A549 (cell line): Measurements from ENCODE around the gene CBR4. TPM values are rescaled to one million over a fixed set of nuclear protein-coding genes. Genes with fewer than 3 reads are reported as not detected.
A peak's percentile ranks its signal among the peaks of the same experiment; 100 is the strongest.
"Not testable (repeated sequence)": the region's sequence is repeated elsewhere in the genome, so short reads cannot be mapped to it uniquely, and the experiment has no call there.

ENCODE experiments used
- ATAC-seq, 2 experiments: fragments of 200-7000 bp in 1 of 2; fragments of >200 bp in 1 of 2; cut with Nextera tagmentation in 1 of 2; cut with Tn5 transposase in 1 of 2; 3 replicates each; pipeline versions ENCODE4 v1.8.0 to v1.9.1; 2018 to 2020; ENCODE audit warnings: mild to moderate bottlenecking in 1 of 2, moderate library complexity in 1 of 2
- CTCF ChIA-PET: fragments of 300-600 bp; sonication (Branson Sonifier 250); formaldehyde crosslinking; extraction: SDS; loops from one replicate; lab custom pipeline; 2021; ENCODE audit warnings: antibody characterized with exemption, inconsistent platforms; lab: Yijun Ruan, JAX
- POLR2A ChIA-PET: fragments of 350-600 bp; formaldehyde crosslinking; extraction: SDS; loops from one replicate; lab custom pipeline; 2021; ENCODE audit warnings: antibody characterized with exemption, inconsistent platforms; lab: Yijun Ruan, JAX
- DNase-seq, 2 experiments: peaks; one replicate each; pipeline versions ENCODE4 v3.0.0 to v3.0.0-alpha.2; 2011 to 2016; ENCODE audit warnings: low read depth in 1 of 2, low spot score in 1 of 2
- FAIRE-seq: peaks from 2 replicates; lab custom pipeline; 2011; peaks lifted over from hg19 to GRCh38; lab: Jason Lieb, UNC
- H3K27ac ChIP-seq, 2 experiments: fragments of >200 bp; sonication (Bioruptor Twin); formaldehyde crosslinking; 3 replicates each; pipeline ENCODE4 v1.5.1; 2016 to 2017
- H3K4me1 ChIP-seq: fragments of >200 bp; sonication (Bioruptor Twin); formaldehyde crosslinking; 3 replicates; pipeline ENCODE4 v1.6.1; 2016
- H3K4me2 ChIP-seq: fragments of >200 bp; sonication (Bioruptor Twin); formaldehyde crosslinking; 3 replicates; pipeline ENCODE4 v1.6.1; 2016
- H3K4me3 ChIP-seq: fragments of >200 bp; sonication (Bioruptor Twin); formaldehyde crosslinking; 3 replicates; pipeline ENCODE4 v1.5.1; 2016
- H3K9me3 ChIP-seq: fragments of >200 bp; sonication (Bioruptor Twin); formaldehyde crosslinking; 3 replicates; pipeline ENCODE4 v1.6.1; 2016
- BCL3 ChIP-seq: fragments of >200 bp; sonication (Bioruptor Twin); formaldehyde crosslinking; IDR thresholded peaks from 3 replicates; pipeline ENCODE4 v1.6.1; 2016
- CBX2 ChIP-seq: fragments of 200-600 bp; sonication (generic); IDR thresholded peaks from 2 replicates; pipeline ENCODE4 v1.6.1; 2016; ENCODE audit warnings: low read depth, mild to moderate bottlenecking, borderline replicate concordance
- CHD2 ChIP-seq: fragments of 150-350 bp; IDR thresholded peaks from 2 replicates; pipeline ENCODE4 v1.6.1; 2014; ENCODE audit warnings: low read length; ENCODE audit not compliant: partially characterized antibody
- ELK1 ChIP-seq: fragments of 150-350 bp; IDR thresholded peaks from 2 replicates; pipeline ENCODE4 v1.6.1; 2014; ENCODE audit warnings: low read depth, mild to moderate bottlenecking, low read length
- EP300 ChIP-seq, 2 experiments: fragments of >200 bp; sonication (Bioruptor Twin); formaldehyde crosslinking; IDR thresholded peaks; 2 replicates in 1 of 2; 3 replicates in 1 of 2; pipeline ENCODE4 v1.6.1; 2016 to 2017
- FOSL2 ChIP-seq, 2 experiments: fragments of 450-650 bp in 1 of 2; fragments of >200 bp in 1 of 2; sonication (Bioruptor Twin) in 1 of 2; formaldehyde crosslinking; IDR thresholded peaks; 2 replicates each; pipeline versions ENCODE4 v1.5.0 to v1.6.1; 2016 to 2020; ENCODE audit warnings: mild to moderate bottlenecking in 1 of 2, moderate library complexity in 1 of 2
- FOXS1 ChIP-seq: fragments of 250-450 bp; sonication (Bioruptor Pico); IDR thresholded peaks from 2 replicates; pipeline ENCODE4 v1.5.0; 2020; ENCODE audit warnings: mild to moderate bottlenecking, moderate library complexity
- JUN ChIP-seq, 2 experiments: fragments of >200 bp; sonication (Bioruptor Twin); formaldehyde crosslinking; IDR thresholded peaks; 2 replicates in 1 of 2; 3 replicates in 1 of 2; pipeline ENCODE4 v1.6.1; 2016 to 2017
- KDM1A ChIP-seq: fragments of 200-600 bp; sonication (generic); IDR thresholded peaks from 2 replicates; pipeline ENCODE4 v1.6.1; 2016; ENCODE audit warnings: low read depth, mild to moderate bottlenecking
- MAFK ChIP-seq: fragments of 450-650 bp; IDR thresholded peaks from 2 replicates; pipeline ENCODE4 v1.6.1; 2014; ENCODE audit not compliant: partially characterized antibody
- MAZ ChIP-seq: fragments of 150-350 bp; IDR thresholded peaks from 2 replicates; pipeline ENCODE4 v1.6.1; 2014; ENCODE audit warnings: antibody characterized with exemption, low read depth, low read length, borderline replicate concordance
- SREBF2 ChIP-seq: fragments of 450-650 bp; IDR thresholded peaks from 2 replicates; pipeline ENCODE4 v1.6.1; 2014; ENCODE audit warnings: mild to moderate bottlenecking, moderate library complexity
- USF2 ChIP-seq: fragments of 450-650 bp; IDR thresholded peaks from 2 replicates; pipeline ENCODE4 v1.6.1; 2014; ENCODE audit warnings: antibody characterized with exemption
- WGBS: methylation state at CpG from one replicate; pipeline ENCODE4 v1.1.6; 2017; ENCODE audit errors: missing lambda C conversion rate; 5-methylcytosine and 5-hydroxymethylcytosine counted together
- polyA plus RNA-seq, 4 experiments: library from polyadenylated mRNA; depleted of rRNA in 3 of 4; stranded (reverse); fragments of >200 nt; fragmentation: RNase III in 1 of 4; extraction: RNeasy Plus Mini Kit Qiagen cat#74134 plus additional on column Dnase treatment in 1 of 4; gene quantifications; 2 replicates in 3 of 4; 3 replicates in 1 of 4; pipeline ENCODE4 v1.2.3, GENCODE V29; 2011 to 2017

The CBR4 gene
- polyA plus RNA-seq, 2 of the 4 experiments (the other 2 are of a cell fraction), result 8.9 to 9.3 TPM

GRCh38 chr4:168993714-168994510, 16.1 kb downstream of the CBR4 start:
- FAIRE-seq (no peak), DNase-seq (no peak), ATAC-seq (no peak)
- Histone ChIP-seq H3K4me3 (no peak overlapping the region), H3K4me2 (no peak overlapping the region), H3K27ac (no peak overlapping the region), H3K4me1 (no peaks in the 10 kb centered on the region), H3K9me3 (no peaks in the 10 kb centered on the region)
- POLR2A ChIA-PET, result no interaction called here
- TF ChIP-seq MAZ (no peak), SREBF2 (no peak)
- CTCF ChIA-PET, result no interaction called here
- WGBS, result 85% methylated on average over 13 of the region's 13 CpGs

GRCh38 chr4:168992952-168993482, 17.0 kb downstream of the CBR4 start:
- POLR2A ChIA-PET, FAIRE-seq, H3K9me3 ChIP-seq, ATAC-seq, H3K27ac ChIP-seq, H3K4me2 ChIP-seq, H3K4me1 ChIP-seq, DNase-seq: not testable (repeated sequence)
- 98% methylated on average over 6 of the region's 7 CpGs for WGBS
- CTCF ChIA-PET, result interaction anchor here (0.6 kb wide), 1 partner anchor 1607 kb away, joined by 3 read pairs; no protein-coding TSS in a partner anchor
- peak; percentile 23 for TF ChIP-seq MAFK
- TF ChIP-seq, all 56 proteins: peak for 1; not testable (repeated sequence) for 55
- H3K4me3 ChIP-seq, result not testable (repeated sequence)

- no peak overlapping the region for H3K4me3 ChIP-seq
- no peak overlapping the region for H3K27ac ChIP-seq
- H3K4me2 ChIP-seq, result no peak overlapping the region
- POLR2A ChIA-PET, result no interaction called here
- FAIRE-seq, result no peak
- H3K9me3 ChIP-seq, result peaks cover 2% of the 10 kb centered on the region; the same call in 2 of the 3 replicates
- 91% methylated on average over 1 of the region's 1 CpG for WGBS
- CTCF ChIA-PET, result interaction anchor here (1.0 kb wide), 1 partner anchor 9 kb away, joined by 3 read pairs; no protein-coding TSS in a partner anchor
- no peaks in the 10 kb centered on the region for H3K4me1 ChIP-seq
- no peak for ATAC-seq
- no peak for DNase-seq
- TF ChIP-seq JUN (IDR thresholded peaks at IDR 0.05) (no peak), KDM1A (no peak)
These were observed 28.1 kb downstream of the CBR4 start for GRCh38 chr4:168981942-168982341.

- Histone ChIP-seq H3K4me3 (no peak overlapping the region), H3K4me1 (no peaks in the 10 kb centered on the region), H3K27ac (no peak overlapping the region), H3K4me2 (no peak overlapping the region), H3K9me3 (peaks cover 2% of the 10 kb centered on the region; the same call in 2 of the 3 replicates)
- TF ChIP-seq FOXS1 (CRISPR knock-in tag) (no peak), EP300 (IDR thresholded peaks at IDR 0.05) (no peak), ELK1 (no peak), FOSL2 (IDR thresholded peaks at IDR 0.05) (no peak), FOSL2 (CRISPR knock-in tag; IDR thresholded peaks at IDR 0.05) (no peak; the same call in 1 of the 2 replicates), BCL3 (no peak), CBX2 (no peak), MAFK (no peak), CHD2 (no peak), USF2 (no peak)
- DNase-seq (no peak), FAIRE-seq (no peak), ATAC-seq (no peak)
- ChIA-PET POLR2A (no interaction called here), CTCF (interaction anchor here (1.0 kb wide), 1 partner anchor 8 kb away, joined by 3 read pairs; no protein-coding TSS in a partner anchor)
These were observed 28.6 kb downstream of the CBR4 start for GRCh38 chr4:168981460-168981859.
